DMS153 (cell line): Measurements from ENCODE around the gene STEAP4.

ENCODE experiments used
- DNase-seq: peaks from one replicate; lab custom pipeline; 2025; lab: John Stamatoyannopoulos, UW

Gene STEAP4

GRCh38 chr7:88306590-88307048 lies at the start of gene STEAP4:
TSS of gene STEAP4 (minus strand) at chr7:88306894. CDS start at chr7:88284269, 22,625 bp downstream.
- DNase-seq, result no peak

- no peak for DNase-seq
Measured at GRCh38 chr7:88355011-88355410, 48.3 kb upstream of the STEAP4 start.

DNA sequence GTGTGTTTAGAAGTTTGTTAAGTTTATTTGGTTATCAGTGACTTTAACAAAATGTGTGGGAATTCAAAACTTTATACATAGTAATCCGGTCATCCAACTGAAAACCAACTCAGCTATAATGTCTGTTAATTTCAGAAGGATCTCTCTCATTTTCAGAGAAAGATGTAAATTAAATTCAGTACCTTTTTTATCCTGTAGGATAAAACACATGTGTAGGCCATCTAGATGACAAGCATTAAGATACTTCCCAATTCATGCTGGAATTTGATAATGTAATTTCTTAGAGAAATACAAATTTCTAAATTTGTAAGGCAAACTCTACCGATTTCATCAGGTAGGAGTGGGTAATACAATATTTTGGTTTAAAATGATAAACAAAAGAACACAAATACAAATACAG lies 43.4 kb upstream of the STEAP4 start:
- no peak for DNase-seq

DNA sequence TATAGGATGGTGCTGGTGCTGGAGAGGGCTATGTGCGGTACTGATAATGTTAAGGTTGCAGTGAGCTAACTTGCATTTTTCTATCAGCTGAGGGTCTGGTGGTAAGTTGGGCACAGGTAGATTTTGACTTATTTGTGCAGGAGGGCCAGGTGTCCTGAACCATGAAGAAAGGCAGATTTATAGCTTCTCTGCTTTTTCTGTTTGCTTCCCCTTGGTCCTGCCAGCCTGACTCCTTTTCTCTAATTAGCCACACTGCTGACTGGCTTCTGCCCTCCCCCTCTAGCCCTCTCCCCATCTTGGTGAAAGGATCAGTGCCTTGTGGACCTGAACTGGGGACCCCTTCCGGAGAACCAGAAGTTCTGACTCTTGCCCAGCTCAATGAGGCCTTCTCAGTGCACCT lies 40.8 kb upstream of the STEAP4 start:
- no peak for DNase-seq

DNA sequence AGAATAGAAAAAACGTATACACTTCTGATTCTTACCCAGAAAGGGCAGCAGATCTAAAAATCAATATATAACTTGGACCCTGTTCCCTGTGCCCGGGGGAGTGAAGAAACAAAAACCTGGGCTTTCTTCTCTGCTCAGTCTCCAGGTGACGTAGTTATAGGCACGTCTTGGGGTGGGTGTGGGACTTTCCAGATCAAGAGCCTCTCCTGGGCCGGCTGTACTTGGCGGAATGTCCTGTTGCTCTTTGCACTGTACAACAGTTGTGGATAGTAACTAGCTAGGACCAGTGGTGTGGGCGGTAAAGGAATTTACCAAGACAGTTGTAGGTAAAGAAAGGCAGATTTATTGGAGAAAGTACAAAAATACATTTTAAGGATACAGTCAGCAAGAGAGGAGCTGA lies 40.4 kb upstream of the STEAP4 start:
- no peak for DNase-seq

GRCh38 chr7:88346357-88346756 lies 39.7 kb upstream of the STEAP4 start:
- DNase-seq, result no peak

- no peak for DNase-seq
Measured at GRCh38 chr7:88344956-88345832, 38.5 kb upstream of the STEAP4 start.

DNA sequence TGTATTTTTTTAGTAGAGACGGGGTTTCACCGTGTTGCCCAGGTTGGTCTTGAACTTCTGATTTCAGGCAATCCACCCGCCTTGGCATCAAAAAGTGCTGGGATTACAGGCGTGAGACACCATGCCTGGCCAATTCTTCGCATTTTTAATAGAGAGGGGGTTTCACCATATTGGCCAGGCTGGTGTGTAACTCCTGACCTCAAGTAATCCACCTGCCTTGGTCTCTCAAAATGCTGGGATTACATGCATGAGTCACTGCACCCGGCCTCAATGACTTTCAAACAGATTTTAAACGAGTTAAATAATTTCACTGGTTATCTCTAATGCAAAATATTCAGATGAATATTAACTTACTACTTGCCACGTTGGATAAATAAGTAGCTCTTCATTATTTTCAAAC lies 37.6 kb upstream of the STEAP4 start:
- DNase-seq, result no peak

GRCh38 chr7:88339195-88339922 lies 32.7 kb upstream of the STEAP4 start:
- DNase-seq, result no peak

- DNase-seq, result no peak
Measured at GRCh38 chr7:88338503-88338902, 31.8 kb upstream of the STEAP4 start.

- no peak for DNase-seq
Measured at GRCh38 chr7:88337572-88337971, 30.9 kb upstream of the STEAP4 start.

- DNase-seq, result no peak
Measured at GRCh38 chr7:88331322-88331721, 24.6 kb upstream of the STEAP4 start.

DNA sequence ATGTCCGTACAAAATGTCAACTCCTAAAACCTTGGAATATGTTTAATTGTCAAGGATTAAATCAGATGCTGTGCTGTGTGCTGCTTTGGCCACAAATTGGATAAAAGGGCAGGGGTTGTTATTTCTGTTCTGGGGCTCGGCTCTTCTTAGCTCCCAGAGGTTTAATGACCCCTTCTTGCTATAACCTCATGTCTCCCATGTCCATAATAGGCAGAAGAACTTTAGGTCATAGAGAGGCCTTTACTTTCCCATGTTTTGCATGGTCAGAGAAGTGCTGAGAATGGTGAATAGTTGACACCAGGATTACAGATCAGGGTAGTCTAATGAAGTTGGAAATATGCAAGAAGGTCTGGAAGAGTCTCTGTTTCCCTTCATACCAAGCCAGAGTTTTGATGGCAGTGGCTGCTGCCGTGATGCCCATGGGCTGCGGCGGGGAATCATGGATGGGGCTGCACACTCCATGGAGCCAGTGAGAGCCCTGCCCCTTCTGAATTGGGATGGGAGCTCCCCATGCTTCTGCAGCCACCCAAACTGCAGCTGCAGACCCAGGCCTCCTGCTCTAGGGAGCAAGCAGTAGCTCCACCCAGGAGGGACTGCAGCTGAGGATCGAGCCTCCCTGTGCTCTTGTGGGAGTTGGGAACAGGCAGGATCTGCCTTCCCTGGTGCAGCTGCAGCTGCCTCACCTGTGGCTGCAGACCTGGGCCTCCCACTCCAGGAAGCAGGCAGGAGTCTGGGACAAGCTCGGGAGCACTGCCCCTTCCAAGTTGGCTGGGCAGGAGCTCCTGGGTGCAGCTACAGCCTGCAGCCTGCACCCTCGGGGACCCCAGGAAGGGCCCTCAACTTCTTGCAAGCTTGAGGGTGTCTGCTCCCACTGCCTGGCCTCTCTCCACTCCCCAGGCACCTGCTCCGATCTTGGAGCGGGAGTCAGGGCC lies 23.1 kb upstream of the STEAP4 start:
- no peak for DNase-seq

DNA sequence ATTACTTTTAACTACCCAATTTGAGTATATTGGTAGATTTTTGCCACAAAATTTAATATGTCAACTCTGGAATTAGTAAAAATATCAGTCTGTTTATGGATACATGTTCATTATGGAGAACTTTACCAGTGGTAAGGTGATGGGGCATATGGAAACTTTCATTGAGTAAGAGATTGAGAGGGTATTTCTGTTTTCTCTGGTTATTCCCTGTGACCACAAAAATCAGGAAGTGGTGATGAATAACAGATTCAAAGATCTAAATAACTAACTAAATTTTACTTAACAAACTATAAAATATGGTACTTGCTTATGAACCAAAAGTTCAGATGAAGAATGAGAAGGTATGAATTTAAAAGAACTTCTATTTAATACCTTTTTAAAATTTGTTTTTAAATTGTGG lies 22.1 kb upstream of the STEAP4 start:
- DNase-seq, result no peak

DNA sequence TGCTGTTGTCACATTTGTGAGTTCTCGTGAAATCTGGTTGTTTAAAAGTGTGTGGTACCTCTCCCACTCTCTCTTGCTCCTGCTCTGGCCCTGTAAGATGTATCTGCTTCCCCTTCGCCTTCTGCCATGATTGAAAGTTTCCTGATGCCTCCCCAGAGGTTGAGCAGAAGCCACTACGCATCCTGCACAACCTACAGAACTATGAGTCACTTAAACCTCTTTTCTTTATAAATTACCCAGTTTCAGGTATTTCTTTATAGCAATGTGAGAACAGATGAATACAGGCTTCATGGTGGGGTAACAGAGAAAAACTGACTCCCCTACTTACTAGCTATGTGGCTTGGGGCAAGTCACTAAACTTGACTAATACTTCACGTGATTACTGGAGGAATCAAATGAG lies 18.0 kb upstream of the STEAP4 start:
- DNase-seq, result no peak

DNA sequence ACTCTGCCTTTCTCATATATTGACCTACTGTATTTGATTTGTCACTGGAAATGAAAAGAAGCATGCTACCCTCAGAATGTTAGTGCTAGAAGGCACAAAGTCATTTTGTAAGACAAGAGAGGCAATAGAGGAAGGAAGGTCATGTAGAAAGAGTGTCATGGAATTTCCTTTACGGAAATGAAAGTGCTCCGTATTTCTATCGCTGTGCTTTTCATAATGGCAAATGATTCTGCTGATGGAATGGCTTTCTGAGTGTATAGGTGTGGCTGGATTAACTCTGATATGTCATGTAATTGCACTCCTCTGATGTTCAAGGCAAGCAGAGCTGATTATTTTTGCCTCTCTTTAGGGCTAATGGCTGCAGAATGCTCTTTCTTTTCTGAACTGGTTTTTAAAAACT lies 15.5 kb upstream of the STEAP4 start:
- no peak for DNase-seq

DNA sequence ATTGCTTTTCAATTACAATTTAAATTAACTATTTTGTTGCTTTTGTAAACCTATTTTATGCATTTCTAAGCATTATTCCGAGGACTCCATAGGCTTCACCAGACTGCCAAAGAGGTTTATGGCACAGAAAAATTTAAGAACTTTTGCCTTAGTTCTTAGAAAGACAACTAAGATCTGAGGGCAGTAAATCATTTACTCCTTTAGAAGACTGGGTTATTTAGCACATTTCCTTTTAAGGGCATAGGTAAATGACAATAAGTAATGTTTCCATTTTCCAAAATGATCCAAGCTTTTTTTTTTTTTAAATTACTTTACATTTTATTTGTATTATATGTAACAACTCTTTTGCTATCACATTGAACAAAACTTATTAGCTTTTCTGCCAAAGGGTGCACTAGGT lies 15.0 kb upstream of the STEAP4 start:
- DNase-seq, result no peak

DNA sequence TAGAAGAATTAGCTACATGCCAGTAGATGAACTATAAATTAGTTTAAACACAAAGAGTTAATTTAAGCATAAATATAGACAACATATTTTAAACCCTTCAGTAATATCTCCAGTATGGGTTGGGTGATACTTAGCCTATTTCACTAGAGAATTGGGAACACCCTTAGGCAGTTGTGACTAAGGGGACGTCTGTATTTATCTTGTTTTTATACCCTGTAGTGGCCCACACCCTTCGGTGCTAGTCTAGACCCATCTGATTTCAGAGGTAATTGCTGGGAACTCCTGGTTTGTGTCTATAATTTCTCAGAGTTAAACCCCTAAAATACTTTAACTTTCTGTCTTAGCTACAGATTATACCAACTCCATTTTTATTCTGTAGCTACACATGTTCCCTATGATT lies 11.5 kb upstream of the STEAP4 start:
- no peak for DNase-seq

DNA sequence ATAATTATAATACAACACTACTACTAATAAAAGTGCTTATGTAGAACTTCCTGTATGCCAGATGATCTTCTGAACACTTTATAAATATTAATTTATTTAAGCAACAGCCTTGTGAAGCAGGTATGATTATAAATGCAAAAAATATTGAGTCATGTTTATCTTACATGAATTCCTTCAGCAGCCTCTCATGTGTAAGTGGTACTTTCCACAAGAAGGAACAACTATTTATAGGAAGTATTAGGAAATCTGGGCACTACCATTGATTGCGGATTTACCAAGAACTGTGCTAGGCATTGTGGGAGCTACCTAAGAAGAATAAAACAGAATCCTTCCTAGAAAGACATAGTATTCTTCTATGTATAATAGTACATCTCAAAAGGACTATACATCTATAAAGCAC lies 10.7 kb upstream of the STEAP4 start:
- DNase-seq, result no peak

DNA sequence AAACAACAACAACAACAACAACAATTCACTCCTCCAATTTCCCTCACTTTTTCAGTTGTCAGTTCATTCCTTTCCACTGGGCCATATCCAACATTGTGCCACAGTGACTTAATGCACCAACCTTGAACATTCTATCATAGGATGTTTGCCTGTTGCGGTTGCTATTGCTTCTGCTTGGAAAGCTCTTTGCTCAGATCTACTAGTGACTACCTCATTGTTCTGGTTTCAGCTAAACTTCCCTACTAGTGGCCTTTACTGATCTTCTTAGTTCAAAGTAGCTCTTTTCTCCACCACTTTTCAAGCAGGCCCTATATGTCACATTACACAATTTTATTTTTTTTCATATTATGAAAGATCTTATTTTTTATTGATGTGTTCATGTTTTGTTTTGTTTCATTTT lies 9.8 kb upstream of the STEAP4 start:
- no peak for DNase-seq

DNA sequence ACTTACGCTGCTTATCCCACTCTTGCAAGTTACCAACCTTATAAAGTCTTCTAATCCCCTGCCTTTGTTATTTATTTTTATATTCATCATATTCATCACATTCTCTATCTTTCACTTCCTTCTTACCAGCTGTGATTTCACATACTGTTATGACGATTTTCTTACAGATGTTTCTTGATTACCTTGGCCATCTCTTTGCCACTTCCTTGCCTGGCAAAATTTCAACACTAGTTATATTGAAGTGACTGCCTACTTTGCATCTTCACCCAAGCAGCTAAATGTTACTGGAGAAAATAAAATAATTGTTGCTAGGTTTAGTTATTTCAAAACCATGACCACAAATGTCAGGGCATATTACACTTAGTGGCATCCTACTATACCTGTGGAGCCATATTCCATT lies 8.8 kb upstream of the STEAP4 start:
- DNase-seq, result no peak

DNA sequence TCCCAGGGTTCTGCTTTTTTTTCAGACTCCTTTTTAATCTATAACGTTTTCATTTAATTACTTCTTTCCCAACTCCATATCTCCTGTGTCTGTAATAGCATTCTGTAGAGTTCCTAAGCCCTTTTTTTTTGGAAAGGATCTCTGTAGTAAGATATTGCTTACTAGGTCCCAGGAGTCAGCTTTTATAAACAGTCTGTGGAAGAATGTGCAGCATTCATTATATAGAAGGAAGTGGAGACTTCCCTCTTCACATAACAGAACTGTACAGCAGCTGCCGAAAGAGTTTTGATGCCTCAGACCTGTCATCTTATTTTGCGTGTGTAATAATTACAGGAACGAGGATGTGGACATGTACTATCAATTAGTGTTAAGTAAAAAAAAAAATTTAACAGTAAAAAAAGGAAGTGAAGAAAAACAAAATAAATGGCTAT lies 7.4 kb upstream of the STEAP4 start:
- no peak for DNase-seq
